Measurements from ENCODE around the gene RPS4Y1.
A peak's percentile ranks its signal among the peaks of the same experiment; 100 is the strongest.
"Not testable (repeated sequence)": the region's sequence is repeated elsewhere in the genome, so short reads cannot be mapped to it uniquely, and the experiment has no call there.

RPS4Y1 gene

GRCh38 chrY:2841471-2841893 lies at the start of gene RPS4Y1:
Gene RPS4Y1 (plus strand): TSS chrY:2841602. CDS start chrY:2841625, 23 bp downstream.
- peak in 1 of 2 donors; percentile 8 for DNase-seq (ENCODE audit: extremely low read depth in 1 of 2, low read depth in 1 of 2)

- no peak for DNase-seq (ENCODE audit: extremely low read depth in 1 of 2, low read depth in 1 of 2)
Observed at GRCh38 chrY:2796977-2797523, 44.4 kb upstream of the RPS4Y1 start.

- no peak for DNase-seq (ENCODE audit: extremely low read depth in 1 of 2, low read depth in 1 of 2)
Observed at GRCh38 chrY:2797991-2798390, 43.4 kb upstream of the RPS4Y1 start.

- DNase-seq (ENCODE audit: extremely low read depth in 1 of 2, low read depth in 1 of 2), result no peak
Observed at GRCh38 chrY:2800246-2800645, 41.2 kb upstream of the RPS4Y1 start.

- not testable (repeated sequence) for DNase-seq (ENCODE audit: extremely low read depth in 1 of 2, low read depth in 1 of 2)
Observed at GRCh38 chrY:2817146-2817896, 24.1 kb upstream of the RPS4Y1 start.

GRCh38 chrY:2824471-2824870 lies 16.9 kb upstream of the RPS4Y1 start:
- DNase-seq (ENCODE audit: extremely low read depth in 1 of 2, low read depth in 1 of 2), result no peak

GRCh38 chrY:2828497-2828896 lies 12.9 kb upstream of the RPS4Y1 start:
- DNase-seq (ENCODE audit: extremely low read depth in 1 of 2, low read depth in 1 of 2), result no peak

- no peak for DNase-seq (ENCODE audit: extremely low read depth in 1 of 2, low read depth in 1 of 2)
Observed at GRCh38 chrY:2835230-2835629, 6.2 kb upstream of the RPS4Y1 start.

- DNase-seq (ENCODE audit: extremely low read depth in 1 of 2, low read depth in 1 of 2), result no peak
Observed at GRCh38 chrY:2837078-2837477, 4.3 kb upstream of the RPS4Y1 start.

GRCh38 chrY:2837932-2838331 lies 3.5 kb upstream of the RPS4Y1 start:
- no peak for DNase-seq (ENCODE audit: extremely low read depth in 1 of 2, low read depth in 1 of 2)

- DNase-seq (ENCODE audit: extremely low read depth in 1 of 2, low read depth in 1 of 2), result no peak
Observed at GRCh38 chrY:2846791-2847190, 5.4 kb downstream of the RPS4Y1 start.

- DNase-seq (ENCODE audit: extremely low read depth in 1 of 2, low read depth in 1 of 2), result no peak
Observed at GRCh38 chrY:2848384-2848783, 7.0 kb downstream of the RPS4Y1 start.

GRCh38 chrY:2849368-2849767 lies 8.0 kb downstream of the RPS4Y1 start:
- no peak for DNase-seq (ENCODE audit: extremely low read depth in 1 of 2, low read depth in 1 of 2)

GRCh38 chrY:2854145-2854774 lies 12.9 kb downstream of the RPS4Y1 start:
- no peak for DNase-seq (ENCODE audit: extremely low read depth in 1 of 2, low read depth in 1 of 2)

- no peak for DNase-seq (ENCODE audit: extremely low read depth in 1 of 2, low read depth in 1 of 2)
Observed at GRCh38 chrY:2857068-2857467, 15.7 kb downstream of the RPS4Y1 start.

GRCh38 chrY:2857686-2858085 lies 16.3 kb downstream of the RPS4Y1 start:
- no peak for DNase-seq (ENCODE audit: extremely low read depth in 1 of 2, low read depth in 1 of 2)

GRCh38 chrY:2859782-2860181 lies 18.4 kb downstream of the RPS4Y1 start:
- no peak for DNase-seq (ENCODE audit: extremely low read depth in 1 of 2, low read depth in 1 of 2)

GRCh38 chrY:2860511-2860910 lies 19.1 kb downstream of the RPS4Y1 start:
- no peak for DNase-seq (ENCODE audit: extremely low read depth in 1 of 2, low read depth in 1 of 2)

- no peak for DNase-seq (ENCODE audit: extremely low read depth in 1 of 2, low read depth in 1 of 2)
Observed at GRCh38 chrY:2866581-2866980, 25.2 kb downstream of the RPS4Y1 start.

GRCh38 chrY:2867469-2867868 lies 26.1 kb downstream of the RPS4Y1 start:
- DNase-seq (ENCODE audit: extremely low read depth in 1 of 2, low read depth in 1 of 2), result no peak

GRCh38 chrY:2868035-2868607 lies 26.7 kb downstream of the RPS4Y1 start:
- no peak for DNase-seq (ENCODE audit: extremely low read depth in 1 of 2, low read depth in 1 of 2)

- not testable (repeated sequence) for DNase-seq (ENCODE audit: extremely low read depth in 1 of 2, low read depth in 1 of 2)
Observed at GRCh38 chrY:2872234-2872633, 30.8 kb downstream of the RPS4Y1 start.

Measured in activated CD8-positive, alpha-beta memory T cell treated with anti-CD3 and anti-CD28 coated beads for 1 hour (primary cell).